Measurements from ENCODE around the gene PACSIN1.

- TF ChIP-seq HNF4A (conservative IDR thresholded peaks at IDR 0.05) (no peak), REST (IDR thresholded peaks at IDR 0.05) (no peak)
Observed at GRCh38 chr6:34572585-34572984, 106.7 kb downstream of the PACSIN1 start.
